NOMO-1 treated with dmso at 0.1 percent for 144 hours (cell line): Measurements from ENCODE around the gene WNT3A.

Experiments
- DNase-seq: peaks from one replicate; lab custom pipeline; 2025; ENCODE audit not compliant: unreplicated experiment; lab: John Stamatoyannopoulos, UW

WNT3A gene

GRCh38 chr1:228097333-228098081 lies 90.7 kb downstream of the WNT3A start:
- DNase-seq: no peak

- DNase-seq: no peak
Observed at GRCh38 chr1:228098323-228098931, 91.6 kb downstream of the WNT3A start.

GRCh38 chr1:228099331-228099732 lies 92.5 kb downstream of the WNT3A start:
- no peak for DNase-seq

GRCh38 chr1:228100822-228101613 lies 94.2 kb downstream of the WNT3A start:
- no peak for DNase-seq

- no peak for DNase-seq
Observed at GRCh38 chr1:228101614-228101993, 94.8 kb downstream of the WNT3A start.

- DNase-seq: no peak
Observed at GRCh38 chr1:228101994-228102790, 95.4 kb downstream of the WNT3A start.

GRCh38 chr1:228102791-228103620 lies 96.2 kb downstream of the WNT3A start, which contains the start of gene C1orf35:
TSS of gene C1orf35 (minus strand) at chr1:228103325. CDS start at chr1:228103227, 98 bp downstream.
- peak; percentile 92 for DNase-seq

GRCh38 chr1:228104526-228105269 lies 97.9 kb downstream of the WNT3A start:
- DNase-seq: no peak

GRCh38 chr1:228105270-228105995 lies 98.6 kb downstream of the WNT3A start:
- no peak for DNase-seq

GRCh38 chr1:228105996-228106799 lies 99.4 kb downstream of the WNT3A start:
- no peak for DNase-seq

GRCh38 chr1:228106800-228107054 lies 99.9 kb downstream of the WNT3A start:
- DNase-seq: no peak

GRCh38 chr1:228107636-228108035 lies 100.8 kb downstream of the WNT3A start:
- no peak for DNase-seq

GRCh38 chr1:228108055-228108690 lies 101.4 kb downstream of the WNT3A start:
- no peak for DNase-seq

GRCh38 chr1:228108742-228109072 lies 101.9 kb downstream of the WNT3A start:
- DNase-seq: no peak

GRCh38 chr1:228109073-228109961 lies 102.5 kb downstream of the WNT3A start, which contains the start of gene MRPL55:
TSS of gene MRPL55 (minus strand) at chr1:228109299. CDS start at chr1:228108260, 1,039 bp downstream.
- peak; percentile 90 for DNase-seq

- DNase-seq: no peak
Observed at GRCh38 chr1:228109962-228110488, 103.2 kb downstream of the WNT3A start.

- no peak for DNase-seq
Observed at GRCh38 chr1:228110556-228110955, 103.8 kb downstream of the WNT3A start.
